ENCODE data around the gene ZMYND15. TPM values are rescaled to one million over a fixed set of nuclear protein-coding genes. Genes with fewer than 3 reads are reported as not detected.

Gene ZMYND15
- polyA plus RNA-seq, 4 donors: 0.32 to 0.95 (median 0.54) TPM

- DNase-seq (ENCODE audit: low read depth in 4 of 4, low spot score in 2 of 4): no peak
These were observed 951 bp downstream of the ZMYND15 start for GRCh38 chr17:4740584-4740983.

DNA sequence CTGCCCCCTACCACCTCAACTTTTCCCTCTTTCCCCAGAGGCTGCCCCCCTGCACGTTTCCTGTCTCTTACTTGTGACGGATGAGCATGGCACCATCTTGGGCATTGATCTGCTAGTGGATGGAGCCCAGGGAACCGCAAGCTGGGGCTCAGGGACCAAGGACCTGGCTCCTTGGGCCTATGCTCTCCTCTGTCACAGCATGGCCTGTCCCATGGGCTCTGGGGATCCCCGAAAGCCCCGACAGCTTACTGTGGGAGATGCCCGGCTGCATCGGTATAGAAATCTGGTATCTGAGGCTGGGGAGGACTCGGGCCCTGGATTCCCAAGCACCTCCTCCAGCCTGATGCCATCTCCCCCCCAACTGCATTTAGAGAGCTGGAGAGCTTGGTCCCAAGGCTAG is 1.9 kb downstream of the ZMYND15 start:
- DNase-seq (ENCODE audit: low read depth in 4 of 4, low spot score in 2 of 4): no peak

DNA sequence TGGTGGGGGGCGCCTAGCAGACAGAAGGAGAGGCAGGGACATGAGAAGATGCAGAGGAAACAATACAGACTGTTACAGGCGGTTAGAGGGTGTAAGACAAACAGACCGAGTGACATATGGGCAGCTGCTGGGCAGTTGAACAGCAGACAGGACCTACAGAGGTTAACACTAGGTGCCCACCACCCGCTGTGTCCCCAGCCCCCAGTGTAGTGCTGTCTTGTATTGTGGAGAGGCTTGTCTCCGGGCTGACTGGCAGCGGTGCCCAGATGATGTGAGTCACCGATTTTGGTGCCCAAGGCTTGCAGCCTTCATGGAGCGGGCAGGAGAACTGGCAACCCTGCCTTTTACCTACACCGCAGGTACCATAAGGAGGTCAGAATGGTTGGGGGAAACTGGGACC is 2.5 kb downstream of the ZMYND15 start:
- DNase-seq (ENCODE audit: low read depth in 4 of 4, low spot score in 2 of 4): no peak

GRCh38 chr17:4742629-4743028 is 3.0 kb downstream of the ZMYND15 start:
- DNase-seq (ENCODE audit: low read depth in 4 of 4, low spot score in 2 of 4): no peak

DNA sequence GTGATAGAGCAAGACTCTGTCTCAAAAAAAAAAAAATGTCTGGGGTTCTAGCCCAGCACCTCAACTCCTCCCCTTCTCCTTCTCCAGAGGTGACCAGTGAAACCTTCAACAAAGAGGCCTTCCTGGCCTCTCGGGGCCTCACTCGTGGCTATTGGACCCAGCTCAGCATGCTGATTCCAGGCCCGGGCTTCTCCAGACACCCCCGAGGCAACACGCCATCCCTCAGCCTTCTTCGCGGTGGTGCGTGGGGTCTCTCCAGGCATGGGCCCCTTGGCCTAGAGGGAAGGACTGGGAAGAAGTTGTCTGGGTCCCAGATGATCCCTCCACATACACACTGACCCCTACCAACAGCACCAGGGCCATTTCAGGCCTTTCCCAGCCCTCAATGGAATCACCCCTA is 3.6 kb downstream of the ZMYND15 start:
- DNase-seq (ENCODE audit: low read depth in 4 of 4, low spot score in 2 of 4): no peak

- no peak for DNase-seq (ENCODE audit: low read depth in 4 of 4, low spot score in 2 of 4)
These were observed 4.3 kb downstream of the ZMYND15 start for GRCh38 chr17:4743898-4744297.

DNA sequence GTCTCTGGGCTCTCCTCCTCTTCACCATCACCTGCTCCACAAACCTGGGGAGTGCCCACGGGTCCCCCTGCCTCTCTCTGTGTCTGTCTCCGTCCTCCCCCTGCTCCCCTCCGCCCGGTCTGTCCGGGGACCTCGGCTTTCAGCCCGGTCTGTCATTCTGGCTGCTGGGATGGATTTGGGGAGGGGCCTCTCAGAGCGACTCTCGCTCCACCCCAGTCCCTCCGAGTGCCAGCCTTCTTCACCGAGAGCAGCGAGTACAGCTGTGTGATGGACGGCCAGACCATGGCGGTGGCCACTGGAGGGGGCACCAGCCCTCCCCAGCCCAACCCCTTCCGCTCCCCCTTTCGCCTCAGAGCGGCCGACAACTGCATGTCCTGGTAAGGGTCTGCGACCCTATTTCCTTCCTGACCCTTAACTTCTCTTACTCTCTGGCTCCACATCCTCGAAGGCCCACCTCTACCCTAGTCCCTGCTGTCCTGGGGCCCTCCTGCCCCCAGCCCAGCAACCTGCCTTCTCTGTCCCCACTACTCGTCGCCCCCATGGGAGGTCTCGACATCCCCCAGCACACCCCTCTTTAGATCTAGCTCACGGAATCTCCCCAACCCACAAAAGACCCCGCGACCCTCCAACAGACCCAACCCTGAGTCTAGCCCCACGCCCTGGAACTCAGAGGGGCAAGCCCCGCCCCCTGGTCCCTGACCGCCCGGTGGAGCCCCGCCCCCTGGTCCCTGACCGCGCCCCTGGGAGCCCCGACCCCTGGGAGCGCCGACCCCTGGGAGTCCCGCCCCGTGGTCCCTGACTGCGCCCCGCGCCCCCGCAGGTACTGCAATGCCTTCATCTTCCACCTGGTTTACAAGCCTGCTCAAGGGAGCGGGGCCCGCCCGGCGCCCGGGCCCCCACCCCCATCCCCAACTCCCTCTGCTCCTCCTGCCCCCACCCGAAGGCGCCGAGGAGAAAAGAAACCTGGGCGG is 5.7 kb downstream of the ZMYND15 start:
- no peak for DNase-seq (ENCODE audit: low read depth in 4 of 4, low spot score in 2 of 4)

DNA sequence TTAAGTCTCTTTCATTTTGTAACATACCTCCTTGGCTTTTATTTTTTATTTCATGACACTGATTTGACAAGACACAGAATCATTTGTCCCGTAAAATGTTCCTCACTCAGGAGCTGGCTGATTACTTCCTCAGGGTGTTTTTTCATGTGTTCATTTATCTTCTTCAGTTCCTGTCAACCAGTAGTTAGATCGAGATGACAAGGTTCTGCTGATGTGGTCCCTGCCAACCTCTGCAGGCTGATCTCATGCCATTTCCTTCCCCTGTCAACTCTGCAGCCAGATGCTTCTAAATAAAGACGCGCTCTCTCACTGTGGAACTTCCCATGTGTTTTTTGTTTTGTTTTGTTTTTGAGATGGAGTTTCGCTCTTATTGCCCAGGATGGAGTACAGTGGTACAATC is 8.2 kb downstream of the ZMYND15 start:
- no peak for DNase-seq (ENCODE audit: low read depth in 4 of 4, low spot score in 2 of 4)

GRCh38 chr17:4748686-4749085 is 9.1 kb downstream of the ZMYND15 start:
- DNase-seq (ENCODE audit: low read depth in 4 of 4, low spot score in 2 of 4): no peak

DNA sequence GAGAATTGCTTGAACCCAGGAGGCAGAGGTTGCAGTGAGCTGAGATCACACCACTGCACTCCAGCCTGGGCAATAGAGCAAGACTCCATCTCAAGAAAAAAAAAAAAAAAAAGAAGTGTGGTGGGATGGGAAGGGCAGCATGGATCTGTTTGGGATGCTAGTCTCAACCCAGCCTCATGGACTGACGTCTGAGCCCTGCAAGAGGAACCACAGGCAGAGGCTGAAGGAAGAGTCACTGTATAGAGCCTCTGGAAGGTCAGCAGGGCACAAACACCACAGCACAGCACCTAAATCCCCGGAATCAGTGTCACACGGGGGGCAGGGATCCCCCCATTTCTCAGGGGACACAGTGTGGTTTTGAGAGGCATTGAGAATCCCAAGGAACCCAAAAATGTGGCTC is 11.0 kb downstream of the ZMYND15 start:
- DNase-seq (ENCODE audit: low read depth in 4 of 4, low spot score in 2 of 4): no peak

GRCh38 chr17:4751932-4752331 is 12.3 kb downstream of the ZMYND15 start:
- DNase-seq (ENCODE audit: low read depth in 4 of 4, low spot score in 2 of 4): no peak

- no peak for DNase-seq (ENCODE audit: low read depth in 4 of 4, low spot score in 2 of 4)
These were observed 13.8 kb downstream of the ZMYND15 start for GRCh38 chr17:4753392-4753791.

DNA sequence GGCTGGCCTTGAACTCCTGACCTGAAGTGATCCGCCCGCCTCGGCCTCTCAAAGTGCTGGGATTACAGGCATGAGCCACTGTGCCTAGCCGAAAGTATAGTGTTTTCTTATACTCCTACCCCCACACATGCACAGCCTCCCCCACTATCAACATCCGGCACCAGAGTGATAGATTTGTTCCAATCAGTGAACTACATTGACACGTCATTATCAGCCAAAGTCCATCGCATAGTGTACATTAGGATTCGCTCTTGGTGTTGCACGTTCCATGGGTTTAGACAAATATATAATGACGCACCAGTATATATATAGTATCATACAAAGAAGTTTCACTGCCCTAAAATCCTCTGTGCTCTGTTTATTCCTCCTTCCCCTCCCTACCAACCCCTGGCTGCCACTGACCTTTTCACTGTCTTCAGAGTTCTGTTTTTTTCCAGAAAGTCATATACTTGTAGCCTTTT is 20.2 kb downstream of the ZMYND15 start:
- DNase-seq (ENCODE audit: low read depth in 4 of 4, low spot score in 2 of 4): no peak

- DNase-seq (ENCODE audit: low read depth in 4 of 4, low spot score in 2 of 4): no peak
These were observed 25.0 kb downstream of the ZMYND15 start for GRCh38 chr17:4764595-4764994.

DNA sequence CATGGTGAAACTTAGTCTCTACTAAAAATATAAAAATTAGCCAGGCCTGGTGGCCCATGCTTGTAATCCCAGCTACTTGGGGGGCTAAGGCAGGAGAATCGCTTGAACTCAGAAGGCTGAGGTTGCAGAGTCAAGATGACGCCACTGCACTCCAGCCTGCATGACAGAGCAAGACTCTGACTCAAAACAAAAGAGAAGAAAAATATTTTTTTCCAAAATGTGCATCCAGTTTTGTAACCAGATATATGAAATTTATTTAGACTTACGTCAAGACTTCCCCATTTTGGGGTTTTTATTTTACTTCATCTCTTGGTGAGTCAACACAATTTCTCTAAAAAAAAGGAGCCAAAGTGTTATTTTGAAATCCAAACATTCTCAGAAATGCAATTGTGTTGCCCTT is 26.6 kb downstream of the ZMYND15 start:
- DNase-seq (ENCODE audit: low read depth in 4 of 4, low spot score in 2 of 4): no peak

- DNase-seq (ENCODE audit: low read depth in 4 of 4, low spot score in 2 of 4): no peak
These were observed 27.1 kb downstream of the ZMYND15 start for GRCh38 chr17:4766723-4767122.

GRCh38 chr17:4768298-4768697 is 28.7 kb downstream of the ZMYND15 start:
- DNase-seq (ENCODE audit: low read depth in 4 of 4, low spot score in 2 of 4): no peak

- DNase-seq (ENCODE audit: low read depth in 4 of 4, low spot score in 2 of 4): no peak
These were observed 30.0 kb downstream of the ZMYND15 start for GRCh38 chr17:4769628-4770027.

GRCh38 chr17:4771519-4772234 is 32.0 kb downstream of the ZMYND15 start, which contains the start of gene TM4SF5:
TM4SF5 (plus strand) TSS chr17:4771886; CDS start chr17:4771923, 37 bp downstream.
- DNase-seq (ENCODE audit: low read depth in 4 of 4, low spot score in 2 of 4): no peak

GRCh38 chr17:4772235-4772613 is 32.6 kb downstream of the ZMYND15 start:
- DNase-seq (ENCODE audit: low read depth in 4 of 4, low spot score in 2 of 4): no peak

- no peak for DNase-seq (ENCODE audit: low read depth in 4 of 4, low spot score in 2 of 4)
These were observed 38.5 kb downstream of the ZMYND15 start for GRCh38 chr17:4777969-4778760.

All from left renal cortex interstitium (tissue), 4 donors.